MCF 10A (cell line): ENCODE results near the gene PLXNA3. TPM values are rescaled to one million over a fixed set of nuclear protein-coding genes. Genes with fewer than 3 reads are reported as not detected.

ENCODE experiments used
- BruUV-seq: library from RNA; stranded (reverse); fragments of 400-500 nt; replicated peaks from 2 replicates; lab custom pipeline; 2021; lab: Mats Ljungman, UMichigan
- CTCF ChIA-PET: fragments of 300-600 bp; sonication (Branson Sonifier 250); formaldehyde crosslinking; extraction: SDS; loops from one replicate; lab custom pipeline; 2021; ENCODE audit warnings: antibody characterized with exemption, inconsistent platforms; lab: Yijun Ruan, JAX
- POLR2A ChIA-PET: fragments of 300-600, 350-650 bp; sonication (Branson Sonifier 250); formaldehyde crosslinking; extraction: SDS; loops from one replicate; lab custom pipeline; 2020; ENCODE audit warnings: antibody characterized with exemption, inconsistent platforms; lab: Yijun Ruan, JAX
- DNase-seq: peaks from one replicate; pipeline ENCODE4 v3.0.0-alpha.2; 2018; ENCODE audit not compliant: unreplicated experiment
- H3K27ac Mint-ChIP-seq: one replicate; pipeline ENCODE4 v1.8.0; 2022; ENCODE audit warnings: mild to moderate bottlenecking, low read depth, mixed read lengths; ENCODE audit not compliant: unreplicated experiment
- H3K27me3 Mint-ChIP-seq: one replicate; pipeline ENCODE4 v1.8.0; 2022; ENCODE audit warnings: mixed read lengths; ENCODE audit not compliant: insufficient read depth, unreplicated experiment
- H3K36me3 Mint-ChIP-seq: one replicate; pipeline ENCODE4 v1.8.0; 2022; ENCODE audit warnings: mild to moderate bottlenecking, moderate library complexity, mixed read lengths; ENCODE audit not compliant: insufficient read depth, unreplicated experiment
- H3K4me1 Mint-ChIP-seq: one replicate; pipeline ENCODE4 v1.8.0; 2022; ENCODE audit warnings: mixed read lengths; ENCODE audit not compliant: insufficient read depth, unreplicated experiment
- H3K4me3 Mint-ChIP-seq: one replicate; pipeline ENCODE4 v1.8.0; 2022; ENCODE audit warnings: mild to moderate bottlenecking, moderate library complexity, mixed read lengths; ENCODE audit not compliant: unreplicated experiment
- H3K9me3 Mint-ChIP-seq: one replicate; pipeline ENCODE4 v1.8.0; 2022; ENCODE audit warnings: mixed read lengths; ENCODE audit not compliant: unreplicated experiment
- intact Hi-C: fragments of 100-400 bp; cut with micrococcal nuclease; formaldehyde crosslinking; loops from 2 replicates; pipeline ENCODE4 v1.14.1; 2022
- total RNA-seq: library from RNA; stranded (reverse); gene quantifications from 2 replicates; pipeline ENCODE4 v1.2.3, GENCODE V29; 2022
- TF ChIP-seq, protein P1 (sequence below): fragments of 200-600 bp; IDR thresholded peaks from one replicate; pipeline ENCODE4 v1.8.0; 2022; ENCODE audit warnings: antibody characterized with exemption, mild to moderate bottlenecking; ENCODE audit not compliant: unreplicated experiment

Gene PLXNA3
- total RNA-seq, 1 experiment from 2014 or later: 48.0 TPM

DNA sequence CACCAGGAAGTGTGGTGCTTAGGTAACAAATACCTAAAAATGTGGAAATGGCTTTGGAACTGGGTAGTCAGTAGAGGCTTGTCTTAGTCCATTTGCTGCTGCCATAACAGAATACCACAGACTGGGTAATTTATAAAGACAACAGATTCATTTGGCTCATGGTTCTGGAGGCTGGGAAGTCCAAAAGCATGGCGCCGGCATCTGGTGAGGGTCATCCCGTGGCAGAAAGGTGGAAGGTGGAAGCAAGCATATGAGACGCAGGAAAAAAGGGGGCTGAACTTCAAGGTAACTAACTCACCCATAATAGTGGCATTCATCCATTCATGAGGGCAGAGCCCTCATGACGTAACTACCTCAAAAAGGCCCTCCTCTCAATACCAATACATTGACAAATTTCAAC, 51.4 kb downstream of the PLXNA3 start:
- TF ChIP-seq, protein P1, sequence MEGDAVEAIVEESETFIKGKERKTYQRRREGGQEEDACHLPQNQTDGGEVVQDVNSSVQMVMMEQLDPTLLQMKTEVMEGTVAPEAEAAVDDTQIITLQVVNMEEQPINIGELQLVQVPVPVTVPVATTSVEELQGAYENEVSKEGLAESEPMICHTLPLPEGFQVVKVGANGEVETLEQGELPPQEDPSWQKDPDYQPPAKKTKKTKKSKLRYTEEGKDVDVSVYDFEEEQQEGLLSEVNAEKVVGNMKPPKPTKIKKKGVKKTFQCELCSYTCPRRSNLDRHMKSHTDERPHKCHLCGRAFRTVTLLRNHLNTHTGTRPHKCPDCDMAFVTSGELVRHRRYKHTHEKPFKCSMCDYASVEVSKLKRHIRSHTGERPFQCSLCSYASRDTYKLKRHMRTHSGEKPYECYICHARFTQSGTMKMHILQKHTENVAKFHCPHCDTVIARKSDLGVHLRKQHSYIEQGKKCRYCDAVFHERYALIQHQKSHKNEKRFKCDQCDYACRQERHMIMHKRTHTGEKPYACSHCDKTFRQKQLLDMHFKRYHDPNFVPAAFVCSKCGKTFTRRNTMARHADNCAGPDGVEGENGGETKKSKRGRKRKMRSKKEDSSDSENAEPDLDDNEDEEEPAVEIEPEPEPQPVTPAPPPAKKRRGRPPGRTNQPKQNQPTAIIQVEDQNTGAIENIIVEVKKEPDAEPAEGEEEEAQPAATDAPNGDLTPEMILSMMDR: no peak
- CTCF ChIA-PET: no interaction called here
- Mint-ChIP-seq H3K4me1 (no peaks in the 10 kb centered on the region), H3K36me3 (peaks cover 17% of the 10 kb centered on the region), H3K9me3 (peaks cover 15% of the 10 kb centered on the region), H3K27me3 (peaks cover 33% of the 10 kb centered on the region), H3K27ac (no peak overlapping the region), H3K4me3 (no peak overlapping the region)
- BruUV-seq: no TSS peak
- intact Hi-C loops: no loop called here
- POLR2A ChIA-PET: no interaction called here
- DNase-seq: no peak

DNA sequence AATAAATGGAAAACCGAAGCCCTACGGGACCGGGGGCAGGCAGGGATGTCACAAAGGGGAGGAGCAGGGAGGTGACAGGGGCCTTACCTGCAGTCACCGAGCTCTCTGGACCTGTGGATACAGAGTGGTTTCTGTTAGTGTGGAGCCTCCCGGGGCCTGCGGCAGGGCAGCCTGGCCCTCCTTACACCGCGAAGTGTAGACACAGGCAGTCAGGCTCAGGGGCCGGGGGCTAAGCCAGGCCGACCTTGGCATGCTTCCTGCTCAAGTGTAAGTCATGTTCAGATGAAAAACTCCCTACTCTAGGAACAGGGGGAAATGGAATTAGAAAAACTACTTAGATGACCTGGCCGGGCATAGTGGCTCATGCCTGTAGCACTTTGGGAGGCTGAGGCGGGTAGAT, 53.7 kb downstream of the PLXNA3 start:
- intact Hi-C loops: no loop called here
- H3K4me1 Mint-ChIP-seq: no peaks in the 10 kb centered on the region
- peaks cover 15% of the 10 kb centered on the region for H3K9me3 Mint-ChIP-seq
- ChIA-PET POLR2A (interaction anchor here (0.9 kb wide), 1 partner anchor 26 kb away, joined by 3 read pairs; no protein-coding TSS in a partner anchor), CTCF (interaction anchor here (1.2 kb wide), 1 partner anchor 15 kb away, joined by 3 read pairs; no protein-coding TSS in a partner anchor)
- TF ChIP-seq, protein P1: no peak
- no peak overlapping the region for H3K4me3 Mint-ChIP-seq
- DNase-seq: no peak
- H3K27ac Mint-ChIP-seq: no peak overlapping the region
- BruUV-seq: no TSS peak
- H3K27me3 Mint-ChIP-seq: peaks cover 33% of the 10 kb centered on the region
- peaks cover 7% of the 10 kb centered on the region for H3K36me3 Mint-ChIP-seq

DNA sequence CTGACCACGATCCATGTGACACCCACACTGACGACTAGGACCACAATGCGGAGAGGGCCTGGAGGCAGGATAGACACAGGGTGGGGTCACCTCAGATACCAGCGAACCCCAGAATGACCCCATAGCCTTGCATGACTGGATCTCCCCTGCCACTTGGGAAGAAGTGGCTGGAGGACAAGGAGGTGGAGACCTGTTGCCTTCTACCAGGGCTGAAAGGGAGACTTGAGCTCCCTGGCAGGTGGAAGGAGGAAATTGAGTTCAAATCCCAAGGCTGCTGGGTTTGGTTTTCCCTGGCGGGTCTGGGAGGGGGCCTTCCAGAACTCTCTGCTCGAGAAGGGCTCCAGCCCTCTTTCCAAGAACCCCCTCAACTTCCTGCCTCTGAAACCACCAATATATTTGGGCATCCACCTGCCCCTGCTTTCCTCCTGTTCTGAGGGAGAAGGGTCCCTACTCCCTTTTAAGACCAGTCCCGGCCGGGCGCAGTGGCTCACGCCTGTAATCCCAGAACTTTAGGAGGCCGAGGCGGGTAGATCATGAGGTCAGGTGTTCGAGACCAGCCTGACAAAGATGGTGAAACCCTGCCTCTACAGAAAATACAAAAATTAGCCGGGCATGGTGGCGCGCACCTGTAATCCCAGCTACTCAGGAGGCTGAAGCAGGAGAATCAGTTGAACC, 54.9 kb downstream of the PLXNA3 start:
- ChIA-PET POLR2A (interaction anchor here (0.9 to 4.3 kb wide), 3 partner anchors 14 to 28 kb away, joined by 3 to 48 read pairs (median 3); partner anchors contain the start of gene SLC10A3), CTCF (no interaction called here)
- DNase-seq: no peak
- intact Hi-C loops: no loop called here
- TF ChIP-seq, protein P1: no peak
- H3K4me3 Mint-ChIP-seq: no peak overlapping the region
- no peaks in the 10 kb centered on the region for H3K4me1 Mint-ChIP-seq
- H3K27ac Mint-ChIP-seq: no peak overlapping the region
- H3K9me3 Mint-ChIP-seq: peaks cover 15% of the 10 kb centered on the region
- H3K36me3 Mint-ChIP-seq: peaks cover 7% of the 10 kb centered on the region
- peaks cover 33% of the 10 kb centered on the region for H3K27me3 Mint-ChIP-seq
- no TSS peak for BruUV-seq

DNA sequence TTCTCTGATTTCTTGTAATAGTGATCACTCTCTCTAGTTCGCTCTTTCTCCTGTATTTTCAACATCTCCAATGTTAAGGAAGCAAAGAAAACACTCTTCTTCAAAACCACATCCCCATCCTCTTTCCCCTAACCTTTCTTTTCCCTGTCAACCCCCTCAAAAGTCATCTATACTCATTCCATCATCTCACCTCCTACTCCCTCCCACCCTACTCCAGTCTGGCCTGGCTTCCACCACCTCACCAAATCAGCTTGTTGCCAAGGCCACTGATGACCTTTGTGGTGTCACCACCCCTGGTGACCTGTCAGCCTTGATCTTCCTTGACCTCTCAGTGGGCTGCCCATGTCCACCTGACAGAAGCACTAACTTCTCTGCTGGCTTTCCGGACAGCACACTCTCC, 55.6 kb downstream of the PLXNA3 start:
- Mint-ChIP-seq H3K27me3 (peaks cover 28% of the 10 kb centered on the region), H3K36me3 (peaks cover 7% of the 10 kb centered on the region), H3K4me3 (no peak overlapping the region), H3K9me3 (peaks cover 13% of the 10 kb centered on the region), H3K27ac (no peak overlapping the region), H3K4me1 (no peaks in the 10 kb centered on the region)
- ChIA-PET CTCF (no interaction called here), POLR2A (interaction anchor here (1.1 to 4.3 kb wide), 3 partner anchors 13 to 23 kb away, joined by 3 to 48 read pairs (median 36); partner anchors contain the start of gene SLC10A3)
- no peak for DNase-seq
- intact Hi-C loops: no loop called here
- TF ChIP-seq, protein P1: no peak
- BruUV-seq: no TSS peak
